ENCODE results near the gene SEC14L2. TPM values are rescaled to one million over a fixed set of nuclear protein-coding genes. Genes with fewer than 3 reads are reported as not detected.

Gene SEC14L2
- total and polyA plus RNA-seq, 2 donors (not counting 1 experiment from before 2014, with no cell fraction given): 0.24 to 0.67 TPM

DNA sequence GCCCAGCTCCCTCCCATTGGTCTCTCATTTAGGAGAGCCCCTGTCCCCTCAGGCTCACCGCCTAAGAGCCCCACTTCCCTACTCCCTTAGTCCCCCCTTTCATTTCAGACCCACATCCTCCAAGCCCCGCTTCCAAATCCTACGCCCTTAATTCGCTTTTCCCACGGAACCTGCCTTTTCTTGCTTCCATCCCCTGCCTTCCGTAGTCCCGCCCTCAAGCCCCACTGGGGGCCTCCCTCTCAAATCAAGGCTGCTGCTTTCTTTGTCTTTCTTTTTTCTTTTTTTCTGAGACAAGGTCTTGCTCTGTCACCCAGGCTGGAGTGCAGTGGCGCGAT lies 39.6 kb upstream of the SEC14L2 start:
- H3K36me3 ChIP-seq (replicated peaks in 1 of 2; ENCODE audit: control extremely low read depth in 1 of 2, control insufficient read depth in 1 of 2, extremely low read depth in 1 of 2, insufficient read depth in 2 of 2, low read length in 1 of 2): peaks cover 0 to 14% of the 10 kb centered on the region in 2 experiments
- no peaks in the 10 kb centered on the region for H3K9me3 ChIP-seq (ENCODE audit: control extremely low read depth in 1 of 3, control insufficient read depth in 2 of 3, insufficient read depth in 1 of 3, low read length in 2 of 3)
- ChIA-PET POLR2A (interaction anchor here (0.7 to 3.0 kb wide), 7 partner anchors 16 to 69 kb away, joined by 3 to 27 read pairs (median 6); partner anchors contain the start of genes CASTOR1 and TBC1D10A), CTCF (interaction anchor here (0.6 to 12.3 kb wide), 11 partner anchors 29 to 249 kb away, joined by 3 to 169 read pairs (median 4); partner anchors contain the start of genes CASTOR1, RNF215 and TBC1D10A)
- Mint-ChIP-seq H3K4me1 (peaks cover 41% of the 10 kb centered on the region), H3K9me3 (ENCODE audit: insufficient read depth) (no peaks in the 10 kb centered on the region), H3K27ac (peak overlapping the region; percentile 91), H3K27me3 (no peaks in the 10 kb centered on the region), H3K4me3 (peak overlapping the region; percentile 91)
- ATAC-seq (ENCODE audit: low read depth): no peak
- whole genome bisulfite sequencing (ENCODE audit: insufficient coverage): 7% methylated on average over 9 of the region's 9 CpGs
- no peak for DNase-seq
- peaks cover 57% of the 10 kb centered on the region for H3K79me2 ChIP-seq (ENCODE audit: control insufficient read depth, insufficient read depth, low read length)
- intact Hi-C loops (cut with micrococcal nuclease): loop anchor here (1.0 to 2.0 kb wide), 2 partner anchors 30 to 52 kb away; partner anchors contain the start of gene RNF215
- peak overlapping the region; percentile 98 for H3K9ac ChIP-seq (ENCODE audit: low read length)
- H3K4me1 ChIP-seq (ENCODE audit: control insufficient read depth in 2 of 2, insufficient read depth in 2 of 2, low read length in 2 of 2): peaks cover 24 to 35% of the 10 kb centered on the region in 2 donors
- H4K20me1 ChIP-seq (ENCODE audit: control insufficient read depth, insufficient read depth, low read length, poor library complexity, severe bottlenecking): peaks cover 43% of the 10 kb centered on the region
- TF ChIP-seq CTCF (IDR thresholded peaks at IDR 0.05) (no peak), EZH2 (IDR thresholded peaks at IDR 0.05; ENCODE audit: borderline replicate concordance, insufficient read depth, low read depth, low read length, poor library complexity, severe bottlenecking) (no peak)
- H3K27me3 ChIP-seq (replicated peaks in 1 of 4; ENCODE audit: control extremely low read depth in 1 of 4, control insufficient read depth in 3 of 4, insufficient read depth in 4 of 4, low read length in 3 of 4): no peaks in the 10 kb centered on the region
- peak overlapping the region; percentile 84 for H3K4me2 ChIP-seq (replicated peaks; ENCODE audit: low read depth, low read length, poor library complexity, severe bottlenecking)
- peak overlapping the region; percentile 92 to 98 (median 96) for H3K4me3 ChIP-seq (ENCODE audit: control extremely low read depth in 1 of 5, extremely low read depth in 1 of 5, insufficient read depth in 1 of 5, low read depth in 2 of 5, low read length in 4 of 5)
- H3K27ac ChIP-seq (ENCODE audit: low read length in 2 of 2): peak overlapping the region; percentile 38 to 97
- H2AFZ ChIP-seq (ENCODE audit: insufficient read depth, low read depth, low read length, poor library complexity, severe bottlenecking): peak overlapping the region; percentile 79

DNA sequence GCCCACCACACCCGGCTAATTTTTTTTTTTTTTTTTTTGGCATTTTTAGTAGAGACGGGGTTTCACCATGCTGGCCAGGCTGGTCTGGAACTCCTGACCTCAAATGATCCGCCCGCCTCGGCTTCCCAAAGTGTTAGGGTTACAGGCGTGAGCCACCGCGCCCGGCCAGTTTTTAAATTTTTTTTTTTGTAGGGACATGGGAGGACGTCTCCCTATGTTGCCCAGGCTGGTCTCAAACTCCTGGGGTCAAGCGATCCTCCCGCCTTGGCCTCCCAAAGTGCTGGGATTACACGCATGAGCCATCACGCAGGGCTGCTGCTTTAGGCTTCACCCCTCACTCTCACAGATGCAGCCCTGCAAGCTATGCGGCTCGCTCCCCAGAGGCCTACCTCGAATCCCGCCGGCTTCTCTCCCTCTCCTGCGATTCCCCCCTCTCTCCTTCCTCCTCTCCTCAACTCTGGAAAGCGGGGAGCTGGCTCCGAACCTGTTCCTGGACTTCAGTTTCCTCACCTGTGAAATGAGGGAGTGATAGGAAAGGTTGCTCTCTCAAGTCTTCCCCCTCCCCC lies 39.1 kb upstream of the SEC14L2 start:
- H3K4me3 ChIP-seq (ENCODE audit: control extremely low read depth in 1 of 5, extremely low read depth in 1 of 5, insufficient read depth in 1 of 5, low read depth in 2 of 5, low read length in 4 of 5): peak overlapping the region in 1 of 5 experiments; percentile 92
- H3K27ac ChIP-seq (ENCODE audit: low read length in 2 of 2): no peak overlapping the region
- Mint-ChIP-seq H3K4me3 (peak overlapping the region; percentile 91), H3K27me3 (no peaks in the 10 kb centered on the region), H3K4me1 (peaks cover 38% of the 10 kb centered on the region), H3K27ac (peak overlapping the region; percentile 91), H3K9me3 (ENCODE audit: insufficient read depth) (no peaks in the 10 kb centered on the region)
- ATAC-seq (ENCODE audit: low read depth) (no peak), DNase-seq (no peak)
- no peak overlapping the region for H3K9ac ChIP-seq (ENCODE audit: low read length)
- H3K36me3 ChIP-seq (replicated peaks in 1 of 2; ENCODE audit: control extremely low read depth in 1 of 2, control insufficient read depth in 1 of 2, extremely low read depth in 1 of 2, insufficient read depth in 2 of 2, low read length in 1 of 2): peaks cover 0 to 8% of the 10 kb centered on the region in 2 experiments
- H3K79me2 ChIP-seq (ENCODE audit: control insufficient read depth, insufficient read depth, low read length): peaks cover 51% of the 10 kb centered on the region
- no peaks in the 10 kb centered on the region for H3K9me3 ChIP-seq (ENCODE audit: control extremely low read depth in 1 of 3, control insufficient read depth in 2 of 3, insufficient read depth in 1 of 3, low read length in 2 of 3)
- WGBS (ENCODE audit: insufficient coverage): 91% methylated on average over 14 of the region's 22 CpGs
- H2AFZ ChIP-seq (ENCODE audit: insufficient read depth, low read depth, low read length, poor library complexity, severe bottlenecking): no peak overlapping the region
- peak overlapping the region; percentile 84 for H3K4me2 ChIP-seq (replicated peaks; ENCODE audit: low read depth, low read length, poor library complexity, severe bottlenecking)
- no peaks in the 10 kb centered on the region for H3K27me3 ChIP-seq (replicated peaks in 1 of 4; ENCODE audit: control extremely low read depth in 1 of 4, control insufficient read depth in 3 of 4, insufficient read depth in 4 of 4, low read length in 3 of 4)
- H4K20me1 ChIP-seq (ENCODE audit: control insufficient read depth, insufficient read depth, low read length, poor library complexity, severe bottlenecking): peaks cover 38% of the 10 kb centered on the region
- ChIA-PET CTCF (interaction anchor here (1.4 to 12.3 kb wide), 3 partner anchors 30 to 70 kb away, joined by 4 to 169 read pairs (median 5); partner anchors contain the start of genes CASTOR1 and RNF215), POLR2A (interaction anchor here (3.0 kb wide), 1 partner anchor 69 kb away, joined by 27 read pairs; the partner anchor contains the start of gene CASTOR1)
- intact Hi-C loops (cut with micrococcal nuclease): loop anchor here (1.0 to 2.0 kb wide), 2 partner anchors 30 to 53 kb away; partner anchors contain the start of gene RNF215
- peaks cover 24 to 35% of the 10 kb centered on the region in 2 donors for H3K4me1 ChIP-seq (ENCODE audit: control insufficient read depth in 2 of 2, insufficient read depth in 2 of 2, low read length in 2 of 2)
- TF ChIP-seq EZH2 (IDR thresholded peaks at IDR 0.05; ENCODE audit: borderline replicate concordance, insufficient read depth, low read depth, low read length, poor library complexity, severe bottlenecking) (no peak), CTCF (IDR thresholded peaks at IDR 0.05) (no peak)
